Mesendoderm (in vitro differentiated cells): ENCODE results near the gene S100A4.

Source experiments
- DNase-seq: peaks from one replicate; pipeline ENCODE4 v3.0.0; 2013
- H2AK5ac ChIP-seq: 2 replicates; pipeline ENCODE4 v1.6.1; 2013; ENCODE audit warnings: low read length, inconsistent platforms
- H2BK120ac ChIP-seq: 2 replicates; pipeline ENCODE4 v1.6.1; 2013; ENCODE audit warnings: low read depth, mild to moderate bottlenecking, low read length, moderate library complexity, mixed read lengths
- H2BK15ac ChIP-seq: replicated peaks from 2 replicates; pipeline ENCODE4 v1.6.1; 2013; ENCODE audit warnings: low read depth, mild to moderate bottlenecking, moderate library complexity
- H2BK5ac ChIP-seq: 2 replicates; pipeline ENCODE4 v1.6.1; 2013; ENCODE audit warnings: low read length, inconsistent platforms
- H3K18ac ChIP-seq: 2 replicates; pipeline ENCODE4 v1.6.1; 2013; ENCODE audit warnings: mild to moderate bottlenecking, low read length, mixed read lengths
- H3K23ac ChIP-seq: one replicate; pipeline ENCODE4 v1.6.1; 2013; ENCODE audit warnings: low read length
- H3K27ac ChIP-seq: 2 replicates; pipeline ENCODE4 v1.5.1; 2013; ENCODE audit warnings: low read depth, mild to moderate bottlenecking, inconsistent platforms, low read length, moderate library complexity
- H3K27me3 ChIP-seq: 2 replicates; pipeline ENCODE4 v1.6.1; 2013; ENCODE audit warnings: low read length, control low read depth, mild to moderate bottlenecking, inconsistent platforms; ENCODE audit not compliant: insufficient read depth, poor library complexity
- H3K36me3 ChIP-seq: 2 replicates; pipeline ENCODE4 v1.6.1; 2013; ENCODE audit warnings: low read length, inconsistent platforms; ENCODE audit not compliant: control insufficient read depth, insufficient read depth
- H3K4ac ChIP-seq: one replicate; pipeline ENCODE4 v1.6.1; 2013; ENCODE audit warnings: low read depth, mild to moderate bottlenecking, low read length, moderate library complexity
- H3K4me1 ChIP-seq: 2 replicates; pipeline ENCODE4 v1.6.1; 2013; ENCODE audit warnings: low read depth, low read length, inconsistent platforms; ENCODE audit not compliant: control insufficient read depth
- H3K4me2 ChIP-seq: 2 replicates; pipeline ENCODE4 v1.6.1; 2013; ENCODE audit warnings: low read length
- H3K4me3 ChIP-seq: 2 replicates; pipeline ENCODE4 v1.5.1; 2013; ENCODE audit warnings: mild to moderate bottlenecking, low read length
- H3K56ac ChIP-seq: one replicate; pipeline ENCODE4 v1.6.1; 2013; ENCODE audit warnings: low read length
- H3K79me1 ChIP-seq: 2 replicates; pipeline ENCODE4 v1.6.1; 2013; ENCODE audit warnings: low read length, inconsistent platforms
- H3K79me2 ChIP-seq: 2 replicates; pipeline ENCODE4 v1.6.1; 2013; ENCODE audit warnings: mild to moderate bottlenecking, low read length; ENCODE audit not compliant: control insufficient read depth, insufficient read depth
- H3K9ac ChIP-seq: 2 replicates; pipeline ENCODE4 v1.6.1; 2013; ENCODE audit warnings: low read length, inconsistent platforms
- H4K5ac ChIP-seq: one replicate; pipeline ENCODE4 v1.6.1; 2013; ENCODE audit warnings: low read length
- H4K8ac ChIP-seq: one replicate; pipeline ENCODE4 v1.6.1; 2013; ENCODE audit warnings: low read depth, mild to moderate bottlenecking, control low read depth, low read length, moderate library complexity
- WGBS: extraction: QIAGEN DNeasy Blood & Tissue Kit; methylation state at CpG from one replicate; pipeline ENCODE4 v1.1.7; 2013; ENCODE audit warnings: low lambda C conversion rate, missing lambda C conversion rate; ENCODE audit not compliant: insufficient coverage; ENCODE audit errors: extremely low coverage; 5-methylcytosine and 5-hydroxymethylcytosine counted together

The S100A4 gene

GRCh38 chr1:153535242-153536011 is 10.2 kb downstream of the S100A4 start, which contains the start of gene S100A6:
Gene S100A6 (minus strand): TSS chr1:153535991. CDS start chr1:153535339, 652 bp downstream.
- Histone ChIP-seq H2BK120ac (no peak within 1 kb of the TSS), H4K8ac (no peak within 1 kb of the TSS), H3K56ac (peak within 1 kb of the TSS; percentile 85), H2AK5ac (peak within 1 kb of the TSS; percentile 23), H3K79me2 (no peaks in the 10 kb centered on the region), H3K79me1 (no peaks in the 10 kb centered on the region), H3K23ac (peak within 1 kb of the TSS; percentile 90), H3K4me3 (no peak within 1 kb of the TSS), H3K4ac (no peak within 1 kb of the TSS), H3K4me1 (peaks cover 2% of the 10 kb centered on the region), H3K36me3 (no peaks in the 10 kb centered on the region), H3K4me2 (peak within 1 kb of the TSS; percentile 14), H3K18ac (no peak within 1 kb of the TSS), H3K9ac (peak within 1 kb of the TSS; percentile 52), H2BK5ac (no peak within 1 kb of the TSS), H4K5ac (peak within 1 kb of the TSS; percentile 21), H3K27ac (no peak within 1 kb of the TSS), H3K27me3 (no peaks in the 10 kb centered on the region), H2BK15ac (no peak within 1 kb of the TSS)
- DNase-seq = no peak
- no CpG with 5 or more reads among the region's 18 CpGs for WGBS

- H3K27me3 ChIP-seq = no peaks in the 10 kb centered on the region
- H3K4ac ChIP-seq = no peak overlapping the region
- no CpG with 5 or more reads among the region's 3 CpGs for WGBS
- no peak overlapping the region for H4K5ac ChIP-seq
- H2AK5ac ChIP-seq = no peak overlapping the region
- no peak overlapping the region for H2BK15ac ChIP-seq
- H4K8ac ChIP-seq = no peak overlapping the region
- no peaks in the 10 kb centered on the region for H3K79me2 ChIP-seq
- peak overlapping the region; percentile 35 for H3K56ac ChIP-seq
- no peak for DNase-seq
- no peak overlapping the region for H2BK5ac ChIP-seq
- no peak overlapping the region for H3K9ac ChIP-seq
- no peaks in the 10 kb centered on the region for H3K79me1 ChIP-seq
- H3K4me2 ChIP-seq = no peak overlapping the region
- no peak overlapping the region for H3K4me3 ChIP-seq
- H2BK120ac ChIP-seq = no peak overlapping the region
- H3K18ac ChIP-seq = no peak overlapping the region
- no peaks in the 10 kb centered on the region for H3K36me3 ChIP-seq
- H3K23ac ChIP-seq = no peak overlapping the region
- peaks cover 2% of the 10 kb centered on the region for H3K4me1 ChIP-seq
- H3K27ac ChIP-seq = no peak overlapping the region
Observed at GRCh38 chr1:153534925-153535241, 10.7 kb downstream of the S100A4 start.

- no CpG with 5 or more reads among the region's 7 CpGs for WGBS
- Histone ChIP-seq H3K27ac (no peak overlapping the region), H3K4me2 (no peak overlapping the region), H3K79me1 (no peaks in the 10 kb centered on the region), H3K36me3 (no peaks in the 10 kb centered on the region), H3K79me2 (no peaks in the 10 kb centered on the region), H2BK5ac (no peak overlapping the region), H3K4me1 (peaks cover 2% of the 10 kb centered on the region), H4K5ac (no peak overlapping the region), H3K18ac (no peak overlapping the region), H3K9ac (no peak overlapping the region), H2BK15ac (no peak overlapping the region), H3K4me3 (no peak overlapping the region), H3K27me3 (no peaks in the 10 kb centered on the region), H2AK5ac (no peak overlapping the region), H2BK120ac (no peak overlapping the region), H3K4ac (no peak overlapping the region), H3K56ac (no peak overlapping the region), H4K8ac (no peak overlapping the region), H3K23ac (no peak overlapping the region)
- DNase-seq = no peak
Observed at GRCh38 chr1:153534226-153534924, 11.2 kb downstream of the S100A4 start.

GRCh38 chr1:153533689-153534201 is 11.9 kb downstream of the S100A4 start:
- Histone ChIP-seq H3K4me3 (no peak overlapping the region), H3K27ac (no peak overlapping the region)

GRCh38 chr1:153532769-153533599 is 12.6 kb downstream of the S100A4 start:
- Histone ChIP-seq H3K23ac (no peak overlapping the region), H3K9ac (peak overlapping the region; percentile 39), H2BK5ac (no peak overlapping the region), H3K4me3 (no peak overlapping the region), H3K27ac (no peak overlapping the region), H3K4ac (no peak overlapping the region), H3K79me2 (no peaks in the 10 kb centered on the region), H2BK15ac (no peak overlapping the region), H3K4me1 (peaks cover under 1% of the 10 kb centered on the region), H4K5ac (no peak overlapping the region), H4K8ac (no peak overlapping the region), H3K36me3 (no peaks in the 10 kb centered on the region), H2BK120ac (no peak overlapping the region), H3K56ac (peak overlapping the region; percentile 72), H3K27me3 (no peaks in the 10 kb centered on the region), H3K4me2 (peak overlapping the region; percentile 17), H2AK5ac (no peak overlapping the region), H3K79me1 (no peaks in the 10 kb centered on the region), H3K18ac (peak overlapping the region; percentile 3)
- peak; percentile 94 for DNase-seq
- no CpG with 5 or more reads among the region's 34 CpGs for WGBS

More at GRCh38 chr1:153533689-153534201, 11.9 kb downstream of the S100A4 start:
- Histone ChIP-seq H3K79me2 (no peaks in the 10 kb centered on the region), H3K4me2 (no peak overlapping the region), H3K56ac (peak overlapping the region; percentile 61), H2AK5ac (no peak overlapping the region), H3K4me1 (peaks cover 2% of the 10 kb centered on the region), H3K4ac (no peak overlapping the region), H3K36me3 (no peaks in the 10 kb centered on the region), H3K79me1 (no peaks in the 10 kb centered on the region), H3K9ac (peak overlapping the region; percentile 20), H3K18ac (no peak overlapping the region), H4K8ac (no peak overlapping the region), H2BK120ac (no peak overlapping the region), H4K5ac (no peak overlapping the region), H2BK5ac (no peak overlapping the region), H3K27me3 (no peaks in the 10 kb centered on the region), H3K23ac (no peak overlapping the region), H2BK15ac (no peak overlapping the region)
- no CpG with 5 or more reads among the region's 13 CpGs for WGBS
- no peak for DNase-seq
